Neural progenitor cell (in vitro differentiated cells): ENCODE results near the gene ZNF423. TPM values are rescaled to one million over a fixed set of nuclear protein-coding genes. Genes with fewer than 3 reads are reported as not detected.
A peak's percentile ranks its signal among the peaks of the same experiment; 100 is the strongest.

Experiments used
- DNase-seq: peaks from one replicate; pipeline ENCODE4 v3.0.0-alpha.2; 2016; ENCODE audit warnings: low spot score
- H2AFZ ChIP-seq: fragments of 200-600 bp; sonication (generic); replicated peaks from 2 replicates; pipeline ENCODE4 v1.6.1; 2016; ENCODE audit warnings: antibody characterized with exemption
- H3F3A ChIP-seq: fragments of 200-600 bp; sonication (generic); 2 replicates; pipeline ENCODE4 v1.6.1; 2016; ENCODE audit warnings: antibody characterized with exemption, low read depth
- H3K27ac ChIP-seq: fragments of 200-600 bp; sonication (generic); 2 replicates; pipeline ENCODE4 v1.5.1; 2016; ENCODE audit warnings: mild to moderate bottlenecking
- H3K27me3 ChIP-seq: fragments of 200-600 bp; sonication (generic); 2 replicates; pipeline ENCODE4 v1.6.1; 2016; ENCODE audit warnings: mild to moderate bottlenecking, moderate library complexity
- H3K36me3 ChIP-seq: fragments of 200-600 bp; sonication (generic); 2 replicates; pipeline ENCODE4 v1.5.1; 2016
- H3K4me1 ChIP-seq: fragments of 200-600 bp; sonication (generic); 2 replicates; pipeline ENCODE4 v1.6.1; 2016; ENCODE audit warnings: mixed run types
- H3K4me2 ChIP-seq: fragments of 200-600 bp; sonication (generic); 2 replicates; pipeline ENCODE4 v1.6.1; 2016
- H3K4me3 ChIP-seq: fragments of 200-600 bp; sonication (generic); 2 replicates; pipeline ENCODE4 v1.5.1; 2016
- H3K79me2 ChIP-seq: fragments of 200-600 bp; sonication (generic); 2 replicates; pipeline ENCODE4 v1.6.1; 2016; ENCODE audit warnings: low read depth
- H3K9ac ChIP-seq: fragments of 200-600 bp; sonication (generic); 2 replicates; pipeline ENCODE4 v1.6.1; 2016
- H3K9me3 ChIP-seq: fragments of 200-600 bp; sonication (generic); 2 replicates; pipeline ENCODE4 v1.5.1; 2016; ENCODE audit warnings: low read depth
- H4K20me1 ChIP-seq: fragments of 200-600 bp; sonication (generic); 2 replicates; pipeline ENCODE4 v1.6.1; 2016; ENCODE audit warnings: low read depth
- H3K27ac Mint-ChIP-seq: 3 replicates; pipeline ENCODE4 v1.8.0; 2021; ENCODE audit warnings: mixed read lengths
- H3K27me3 Mint-ChIP-seq: 2 replicates; pipeline ENCODE4 v1.8.0; 2022; ENCODE audit warnings: low read depth, mild to moderate bottlenecking, inconsistent platforms, moderate library complexity, mixed read lengths; ENCODE audit not compliant: insufficient read depth
- H3K36me3 Mint-ChIP-seq: 3 replicates; pipeline ENCODE4 v1.8.0; 2021; ENCODE audit warnings: mixed read lengths
- H3K4me1 Mint-ChIP-seq: 3 replicates; pipeline ENCODE4 v1.8.0; 2021; ENCODE audit warnings: mixed read lengths
- H3K4me3 Mint-ChIP-seq: 3 replicates; pipeline ENCODE4 v1.8.0; 2021; ENCODE audit warnings: mild to moderate bottlenecking, moderate library complexity, mixed read lengths
- H3K9me3 Mint-ChIP-seq: 3 replicates; pipeline ENCODE4 v1.8.0; 2020; ENCODE audit warnings: mixed read lengths
- CTCF ChIP-seq: fragments of 200-600 bp; sonication (generic); IDR thresholded peaks from 2 replicates; pipeline ENCODE4 v1.5.1; 2017; ENCODE audit warnings: antibody characterized with exemption, mild to moderate bottlenecking
- EZH2 ChIP-seq: fragments of 200-600 bp; sonication (generic); IDR thresholded peaks from 2 replicates; pipeline ENCODE4 v1.6.1; 2017; ENCODE audit warnings: antibody characterized with exemption, mild to moderate bottlenecking, moderate library complexity
- EZH2phosphoT487 ChIP-seq: fragments of 200-600 bp; sonication (generic); IDR thresholded peaks from 2 replicates; pipeline ENCODE4 v1.6.1; 2017; ENCODE audit warnings: antibody characterized with exemption
- total RNA-seq: library from RNA; depleted of rRNA; stranded (reverse); fragments of >200 nt; gene quantifications from 2 replicates; pipeline ENCODE4 v1.2.3, GENCODE V29; 2015; ENCODE audit warnings: low replicate concordance

Gene ZNF423
- total RNA-seq, 1 donor from 2014 or later = 21.9 TPM

- Histone ChIP-seq H3K4me1 (peaks cover 36% of the 10 kb centered on the region), H3K9ac (no peak overlapping the region), H3K79me2 (peaks cover 6% of the 10 kb centered on the region), H3K27me3 (no peaks in the 10 kb centered on the region), H3K9me3 (no peaks in the 10 kb centered on the region), H3K4me3 (no peak overlapping the region), H3K4me2 (no peak overlapping the region), H2AFZ (no peak overlapping the region), H3K36me3 (no peaks in the 10 kb centered on the region), H3F3A (peaks cover 11% of the 10 kb centered on the region), H3K27ac (no peak overlapping the region), H4K20me1 (peaks cover 64% of the 10 kb centered on the region)
- no peak overlapping the region for H3K4me3 Mint-ChIP-seq
- H3K36me3 Mint-ChIP-seq = no peaks in the 10 kb centered on the region
- H3K27ac Mint-ChIP-seq = peak overlapping the region; percentile 51
- no peaks in the 10 kb centered on the region for H3K27me3 Mint-ChIP-seq
- no peaks in the 10 kb centered on the region for H3K9me3 Mint-ChIP-seq
- DNase-seq = no peak
- peaks cover 52% of the 10 kb centered on the region for H3K4me1 Mint-ChIP-seq
- TF ChIP-seq EZH2 (no peak), CTCF (no peak), EZH2phosphoT487 (no peak)
Observed at GRCh38 chr16:49537924-49538459, 317.9 kb downstream of the ZNF423 start.

GRCh38 chr16:49534901-49535610, 320.9 kb downstream of the ZNF423 start:
- DNase-seq = no peak
- Mint-ChIP-seq H3K27ac (no peak overlapping the region), H3K4me1 (peaks cover 63% of the 10 kb centered on the region), H3K36me3 (no peaks in the 10 kb centered on the region), H3K27me3 (peaks cover 6% of the 10 kb centered on the region), H3K4me3 (no peak overlapping the region), H3K9me3 (no peaks in the 10 kb centered on the region)
- no peaks in the 10 kb centered on the region for H3K36me3 ChIP-seq
- H3K27ac ChIP-seq = no peak overlapping the region
- H3K9ac ChIP-seq = no peak overlapping the region
- no peak overlapping the region for H2AFZ ChIP-seq
- H3K27me3 ChIP-seq = no peaks in the 10 kb centered on the region
- TF ChIP-seq EZH2 (no peak), CTCF (no peak), EZH2phosphoT487 (no peak)
- peaks cover 78% of the 10 kb centered on the region for H4K20me1 ChIP-seq
- H3F3A ChIP-seq = peaks cover 17% of the 10 kb centered on the region
- no peak overlapping the region for H3K4me2 ChIP-seq
- no peak overlapping the region for H3K4me3 ChIP-seq
- no peaks in the 10 kb centered on the region for H3K9me3 ChIP-seq
- peaks cover 56% of the 10 kb centered on the region for H3K4me1 ChIP-seq
- peaks cover 12% of the 10 kb centered on the region for H3K79me2 ChIP-seq

GRCh38 chr16:49533422-49533821, 322.5 kb downstream of the ZNF423 start:
- peak overlapping the region; percentile 57 for H3K27ac Mint-ChIP-seq
- Histone ChIP-seq H3K27me3 (no peaks in the 10 kb centered on the region), H3K27ac (no peak overlapping the region)

More at GRCh38 chr16:49533422-49533821, 322.5 kb downstream of the ZNF423 start:
- Histone ChIP-seq H3K4me1 (peaks cover 71% of the 10 kb centered on the region), H3K9ac (no peak overlapping the region), H3K4me3 (no peak overlapping the region), H3F3A (peaks cover 18% of the 10 kb centered on the region), H2AFZ (no peak overlapping the region), H4K20me1 (peaks cover 91% of the 10 kb centered on the region), H3K4me2 (no peak overlapping the region), H3K36me3 (no peaks in the 10 kb centered on the region), H3K9me3 (no peaks in the 10 kb centered on the region), H3K79me2 (peaks cover 18% of the 10 kb centered on the region)
- TF ChIP-seq EZH2 (no peak), CTCF (no peak), EZH2phosphoT487 (no peak)
- Mint-ChIP-seq H3K27me3 (peaks cover 8% of the 10 kb centered on the region), H3K4me1 (peaks cover 74% of the 10 kb centered on the region), H3K36me3 (no peaks in the 10 kb centered on the region), H3K4me3 (no peak overlapping the region), H3K9me3 (no peaks in the 10 kb centered on the region)
- no peak for DNase-seq
